ENCODE results near the gene FAM3A. TPM values are rescaled to one million over a fixed set of nuclear protein-coding genes. Genes with fewer than 3 reads are reported as not detected.
A peak's percentile ranks its signal among the peaks of the same experiment; 100 is the strongest.

The FAM3A gene
- total and polyA plus RNA-seq, 8 donors, result 27.1 to 45.3 (median 34.8) TPM

DNA sequence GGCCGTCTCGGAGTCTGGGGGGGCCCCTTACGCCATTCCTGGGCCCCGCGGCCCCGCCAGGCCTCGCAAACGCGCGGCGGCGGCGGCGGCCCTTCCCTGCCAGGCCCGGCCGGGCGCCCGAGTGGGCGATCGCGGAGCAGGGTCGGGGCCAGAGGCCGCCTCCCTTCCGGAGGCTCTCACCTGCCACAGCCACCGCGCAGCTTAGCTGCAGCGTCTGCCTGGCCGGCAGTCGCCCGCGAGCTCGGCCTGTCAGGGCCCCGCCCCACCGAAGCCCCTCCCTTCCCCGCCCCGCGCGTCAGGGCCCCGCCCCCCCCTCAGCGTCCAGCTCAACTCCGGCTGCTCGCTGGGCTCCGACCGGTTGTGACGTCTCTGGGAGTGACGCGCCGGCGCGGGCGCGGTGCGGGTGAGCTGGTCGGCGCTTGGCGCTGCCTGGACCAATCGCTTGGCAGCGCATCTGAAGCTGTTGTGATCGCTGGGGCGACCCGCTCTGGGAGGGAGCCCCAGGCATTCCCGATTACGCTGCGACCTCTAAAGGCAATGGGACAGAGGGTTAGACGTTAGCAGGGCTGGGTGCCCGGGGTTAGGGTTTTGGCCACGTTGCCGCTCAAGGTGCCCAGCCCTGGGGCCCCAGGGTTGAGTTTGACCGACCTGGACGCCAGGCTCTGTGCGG is 25.5 kb downstream of the FAM3A start, which contains the start of gene SLC10A3:
Gene SLC10A3 (minus strand): TSS at position 216 of the 670 bp plus-strand sequence. CDS start 1,689 bp downstream, outside the sequence.
- peak; percentile 87 for ATAC-seq
- intact Hi-C loops (cut with DNase I), result no loop called here

DNA sequence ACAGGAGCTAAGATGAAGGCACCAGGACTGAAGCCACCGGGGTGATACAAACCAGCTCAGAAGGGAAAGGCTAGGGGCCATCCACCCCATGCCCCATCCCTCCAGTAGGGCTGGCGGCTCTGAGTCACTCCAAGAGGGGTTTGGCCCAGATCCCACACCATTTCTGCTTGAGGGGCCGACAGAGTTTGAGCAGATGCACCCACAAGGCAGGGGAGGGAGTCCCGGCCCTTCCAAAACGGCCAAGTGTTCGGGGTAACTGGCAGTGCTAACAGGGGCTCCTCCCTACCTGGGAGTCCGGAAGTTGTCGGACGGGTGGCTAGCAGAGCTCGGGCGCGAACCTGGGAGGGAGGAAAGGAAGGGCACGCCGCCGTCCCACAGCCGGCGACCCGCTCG is 26.0 kb downstream of the FAM3A start:
- Histone ChIP-seq H3K4me1 (peaks cover 6 to 36% of the 10 kb centered on the region in 2 donors), H3K27me3 (no peaks in the 10 kb centered on the region), H3K4me3 (peak overlapping the region; percentile 40 to 54), H3K36me3 (peaks cover 0 to 9% of the 10 kb centered on the region in 2 donors), H3K9me3 (no peaks in the 10 kb centered on the region), H3K27ac (peak overlapping the region; percentile 85 to 96)
- intact Hi-C loops (cut with DNase I), result no loop called here
- peak in 2 of 4 donors; percentile 16 to 33 for DNase-seq
- peak; percentile 1 for ATAC-seq
- TF ChIP-seq, protein P1, sequence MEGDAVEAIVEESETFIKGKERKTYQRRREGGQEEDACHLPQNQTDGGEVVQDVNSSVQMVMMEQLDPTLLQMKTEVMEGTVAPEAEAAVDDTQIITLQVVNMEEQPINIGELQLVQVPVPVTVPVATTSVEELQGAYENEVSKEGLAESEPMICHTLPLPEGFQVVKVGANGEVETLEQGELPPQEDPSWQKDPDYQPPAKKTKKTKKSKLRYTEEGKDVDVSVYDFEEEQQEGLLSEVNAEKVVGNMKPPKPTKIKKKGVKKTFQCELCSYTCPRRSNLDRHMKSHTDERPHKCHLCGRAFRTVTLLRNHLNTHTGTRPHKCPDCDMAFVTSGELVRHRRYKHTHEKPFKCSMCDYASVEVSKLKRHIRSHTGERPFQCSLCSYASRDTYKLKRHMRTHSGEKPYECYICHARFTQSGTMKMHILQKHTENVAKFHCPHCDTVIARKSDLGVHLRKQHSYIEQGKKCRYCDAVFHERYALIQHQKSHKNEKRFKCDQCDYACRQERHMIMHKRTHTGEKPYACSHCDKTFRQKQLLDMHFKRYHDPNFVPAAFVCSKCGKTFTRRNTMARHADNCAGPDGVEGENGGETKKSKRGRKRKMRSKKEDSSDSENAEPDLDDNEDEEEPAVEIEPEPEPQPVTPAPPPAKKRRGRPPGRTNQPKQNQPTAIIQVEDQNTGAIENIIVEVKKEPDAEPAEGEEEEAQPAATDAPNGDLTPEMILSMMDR (IDR thresholded peaks at IDR 0.05), result no peak

More for the DNA sequence above, 25.5 kb downstream of the FAM3A start, which contains the start of gene SLC10A3:
- Histone ChIP-seq H3K27ac (peak within 1 kb of the TSS; percentile 89 to 96), H3K4me3 (peak within 1 kb of the TSS; percentile 40 to 54), H3K36me3 (peaks cover 0 to 9% of the 10 kb centered on the region in 2 donors), H3K4me1 (peaks cover under 1 to 30% of the 10 kb centered on the region in 2 donors), H3K27me3 (no peaks in the 10 kb centered on the region), H3K9me3 (no peaks in the 10 kb centered on the region)
- TF ChIP-seq, protein P1 (IDR thresholded peaks at IDR 0.05), result no peak
- DNase-seq, result peak; percentile 81 to 97 (median 95)

DNA sequence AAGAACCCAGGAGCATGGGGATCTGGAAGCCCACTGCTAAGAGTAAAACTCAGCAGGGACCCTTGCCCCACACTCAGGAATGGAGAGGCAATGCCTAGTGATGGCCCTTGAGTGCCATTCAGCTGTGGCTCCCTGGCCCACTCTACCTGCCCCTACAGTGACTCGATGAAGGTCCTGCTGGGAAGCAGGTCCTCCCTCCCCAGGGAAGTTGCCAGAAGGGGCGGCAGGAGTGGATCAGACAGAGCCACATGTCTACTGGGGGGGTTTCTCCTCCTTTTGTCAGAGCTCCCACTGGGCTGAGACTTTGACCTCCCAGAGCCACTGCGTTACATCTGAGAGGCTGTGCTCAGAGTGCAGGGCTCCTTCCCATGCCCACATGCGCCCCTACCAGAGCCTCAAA is 26.9 kb downstream of the FAM3A start:
- H3K36me3 ChIP-seq, result peaks cover 0 to 9% of the 10 kb centered on the region in 2 donors
- H3K9me3 ChIP-seq, result no peaks in the 10 kb centered on the region
- peaks cover 6 to 44% of the 10 kb centered on the region in 2 donors for H3K4me1 ChIP-seq
- H3K27me3 ChIP-seq, result no peaks in the 10 kb centered on the region
- intact Hi-C loops (cut with DNase I), result no loop called here
- peak overlapping the region in 1 of 2 donors; percentile 54 for H3K4me3 ChIP-seq
- TF ChIP-seq, protein P1 (IDR thresholded peaks at IDR 0.05), result no peak
- ATAC-seq (no peak), DNase-seq (no peak)
- no peak overlapping the region for H3K27ac ChIP-seq

DNA sequence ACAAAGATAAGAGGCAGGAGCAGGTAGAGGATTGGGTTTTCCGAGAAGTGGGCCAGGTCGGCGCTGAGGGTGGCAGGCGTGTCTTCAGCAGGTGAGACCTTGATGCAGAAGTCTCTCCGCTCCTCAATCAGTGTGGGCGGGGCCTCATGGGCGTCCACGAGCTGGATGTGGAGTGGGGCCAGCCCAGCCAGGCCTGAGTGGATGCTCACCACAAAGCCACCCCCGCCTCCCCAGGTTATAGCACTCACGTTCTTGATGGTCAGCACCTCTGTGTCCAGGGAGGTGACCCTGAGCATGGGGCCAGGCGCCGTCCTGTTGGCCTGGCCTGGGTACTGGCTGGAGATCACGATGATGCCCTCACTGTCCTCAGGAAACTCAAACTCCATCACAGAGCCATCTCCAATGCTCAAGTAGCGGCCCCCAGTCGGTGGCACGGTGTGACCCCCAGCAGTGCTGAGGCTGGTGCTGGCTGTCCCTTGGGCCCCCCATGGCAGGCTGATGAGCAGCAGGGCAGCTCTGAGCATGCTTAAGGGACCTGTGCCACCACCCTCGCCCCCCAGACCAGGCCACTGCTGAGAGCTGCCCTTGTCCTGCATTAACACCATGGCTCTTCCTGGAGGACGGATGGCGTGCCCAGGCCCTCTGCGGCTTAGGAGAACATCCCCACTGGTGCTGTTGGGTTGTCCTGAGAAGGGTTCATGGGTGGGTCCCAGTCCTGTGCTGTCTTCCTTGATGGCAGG is 27.5 kb downstream of the FAM3A start:
- ATAC-seq, result no peak
- DNase-seq, result no peak
- Histone ChIP-seq H3K27me3 (no peaks in the 10 kb centered on the region), H3K4me1 (peaks cover 6 to 46% of the 10 kb centered on the region in 2 donors), H3K4me3 (no peak overlapping the region), H3K27ac (no peak overlapping the region), H3K36me3 (peaks cover 0 to 16% of the 10 kb centered on the region in 2 donors), H3K9me3 (no peaks in the 10 kb centered on the region)
- intact Hi-C loops (cut with DNase I), result no loop called here
- TF ChIP-seq, protein P1 (IDR thresholded peaks at IDR 0.05), result no peak
